GM12864 (cell line): Measurements from ENCODE around the gene ADGRA1.

Source experiments
- DNase-seq: peaks from one replicate; pipeline ENCODE4 v3.0.0-alpha.2; 2011; ENCODE audit warnings: low read depth
- H3K4me3 ChIP-seq: 2 replicates; pipeline ENCODE4 v1.5.1; 2011; ENCODE audit warnings: mild to moderate bottlenecking, low read depth, low read length, control low read depth
- TF ChIP-seq, protein P1 (sequence below): IDR thresholded peaks from 2 replicates; pipeline ENCODE4 v1.5.1; 2011; ENCODE audit warnings: low read depth, mild to moderate bottlenecking, moderate library complexity, low read length, control low read depth, inconsistent platforms; ENCODE audit errors: missing control alignments

ADGRA1 gene

DNA sequence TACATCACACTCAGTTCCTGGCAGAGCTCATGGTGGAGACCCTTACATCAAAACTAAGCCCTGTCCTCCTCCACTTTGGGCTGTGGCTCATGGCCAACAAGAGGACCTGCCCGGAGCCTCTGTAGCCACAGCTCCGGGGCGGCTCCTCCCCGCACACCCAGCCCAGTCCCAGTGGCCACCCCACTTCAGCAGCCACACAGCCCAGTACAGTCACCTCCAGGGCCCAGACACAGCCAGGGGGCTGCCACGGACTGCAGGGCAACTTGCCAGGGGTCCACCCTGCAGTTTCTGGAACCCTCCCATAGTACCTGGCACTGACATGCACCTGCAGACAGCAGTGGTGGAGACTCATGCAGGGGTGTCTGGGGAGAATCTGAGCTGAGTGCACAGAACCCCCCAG is 11.8 kb downstream of the ADGRA1 start:
- TF ChIP-seq, protein P1, sequence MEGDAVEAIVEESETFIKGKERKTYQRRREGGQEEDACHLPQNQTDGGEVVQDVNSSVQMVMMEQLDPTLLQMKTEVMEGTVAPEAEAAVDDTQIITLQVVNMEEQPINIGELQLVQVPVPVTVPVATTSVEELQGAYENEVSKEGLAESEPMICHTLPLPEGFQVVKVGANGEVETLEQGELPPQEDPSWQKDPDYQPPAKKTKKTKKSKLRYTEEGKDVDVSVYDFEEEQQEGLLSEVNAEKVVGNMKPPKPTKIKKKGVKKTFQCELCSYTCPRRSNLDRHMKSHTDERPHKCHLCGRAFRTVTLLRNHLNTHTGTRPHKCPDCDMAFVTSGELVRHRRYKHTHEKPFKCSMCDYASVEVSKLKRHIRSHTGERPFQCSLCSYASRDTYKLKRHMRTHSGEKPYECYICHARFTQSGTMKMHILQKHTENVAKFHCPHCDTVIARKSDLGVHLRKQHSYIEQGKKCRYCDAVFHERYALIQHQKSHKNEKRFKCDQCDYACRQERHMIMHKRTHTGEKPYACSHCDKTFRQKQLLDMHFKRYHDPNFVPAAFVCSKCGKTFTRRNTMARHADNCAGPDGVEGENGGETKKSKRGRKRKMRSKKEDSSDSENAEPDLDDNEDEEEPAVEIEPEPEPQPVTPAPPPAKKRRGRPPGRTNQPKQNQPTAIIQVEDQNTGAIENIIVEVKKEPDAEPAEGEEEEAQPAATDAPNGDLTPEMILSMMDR: no peak
- no peak for DNase-seq
- H3K4me3 ChIP-seq: no peak overlapping the region

- TF ChIP-seq, protein P1: no peak
Measured at GRCh38 chr10:133100186-133100585, 12.5 kb downstream of the ADGRA1 start.

DNA sequence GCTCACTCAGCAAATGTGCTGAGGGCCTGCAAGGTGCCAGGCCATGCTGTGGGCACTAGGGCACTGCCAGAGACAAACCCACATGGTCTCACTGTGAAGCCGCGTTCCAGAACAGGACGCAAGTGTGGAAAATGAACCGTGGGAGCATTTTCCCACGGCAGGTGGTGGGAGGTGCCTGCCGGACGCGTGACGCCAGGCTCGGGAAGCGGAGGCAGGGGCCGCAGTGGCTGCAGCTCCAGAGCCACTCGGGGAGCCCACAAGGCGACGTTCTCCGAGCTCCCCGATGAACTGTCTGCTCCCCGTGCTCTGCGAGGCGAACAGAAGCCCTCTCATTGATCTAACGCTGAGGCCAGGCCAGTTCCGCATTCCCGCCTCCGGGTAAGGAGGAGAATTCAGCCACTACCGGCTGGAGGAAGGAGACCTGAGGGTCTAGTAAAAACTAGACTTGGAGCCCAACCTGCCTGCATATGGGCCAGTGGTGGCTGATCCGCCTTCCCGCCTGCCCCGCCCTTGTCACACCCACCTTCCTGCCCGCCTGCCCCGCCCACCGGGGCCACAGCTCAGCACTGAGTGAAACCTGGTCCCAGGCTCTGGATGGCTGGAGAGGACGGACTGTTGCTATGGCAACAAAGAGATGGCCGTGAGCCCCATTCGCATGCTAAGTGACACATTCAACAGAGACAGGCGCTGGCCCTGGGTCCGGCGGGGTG is 13.1 kb downstream of the ADGRA1 start:
- TF ChIP-seq, protein P1: no peak
- DNase-seq: no peak
- no peak overlapping the region for H3K4me3 ChIP-seq

More at GRCh38 chr10:133100186-133100585, 12.5 kb downstream of the ADGRA1 start:
- DNase-seq: no peak
- no peak overlapping the region for H3K4me3 ChIP-seq

DNA sequence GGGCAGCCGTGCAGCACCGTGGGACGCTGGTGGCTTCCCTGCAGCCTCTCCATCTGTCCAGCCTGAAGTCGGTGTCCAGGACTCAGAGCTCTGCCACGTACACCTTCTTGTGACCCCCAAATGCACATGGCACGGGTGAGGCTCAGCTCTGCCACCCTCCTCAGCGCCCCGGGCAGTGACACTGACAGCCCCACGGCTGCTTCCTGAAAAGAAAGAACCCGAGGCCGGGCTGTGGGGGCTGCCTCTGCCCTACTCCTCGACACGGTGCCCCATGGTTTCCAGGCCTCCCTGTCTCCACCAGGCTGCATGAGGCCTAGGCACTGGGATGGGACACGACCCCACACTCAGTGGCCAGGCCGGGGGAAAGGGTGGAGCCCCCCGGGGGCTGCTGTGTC is 13.7 kb downstream of the ADGRA1 start:
- TF ChIP-seq, protein P1: no peak
- no peak overlapping the region for H3K4me3 ChIP-seq
- no peak for DNase-seq

DNA sequence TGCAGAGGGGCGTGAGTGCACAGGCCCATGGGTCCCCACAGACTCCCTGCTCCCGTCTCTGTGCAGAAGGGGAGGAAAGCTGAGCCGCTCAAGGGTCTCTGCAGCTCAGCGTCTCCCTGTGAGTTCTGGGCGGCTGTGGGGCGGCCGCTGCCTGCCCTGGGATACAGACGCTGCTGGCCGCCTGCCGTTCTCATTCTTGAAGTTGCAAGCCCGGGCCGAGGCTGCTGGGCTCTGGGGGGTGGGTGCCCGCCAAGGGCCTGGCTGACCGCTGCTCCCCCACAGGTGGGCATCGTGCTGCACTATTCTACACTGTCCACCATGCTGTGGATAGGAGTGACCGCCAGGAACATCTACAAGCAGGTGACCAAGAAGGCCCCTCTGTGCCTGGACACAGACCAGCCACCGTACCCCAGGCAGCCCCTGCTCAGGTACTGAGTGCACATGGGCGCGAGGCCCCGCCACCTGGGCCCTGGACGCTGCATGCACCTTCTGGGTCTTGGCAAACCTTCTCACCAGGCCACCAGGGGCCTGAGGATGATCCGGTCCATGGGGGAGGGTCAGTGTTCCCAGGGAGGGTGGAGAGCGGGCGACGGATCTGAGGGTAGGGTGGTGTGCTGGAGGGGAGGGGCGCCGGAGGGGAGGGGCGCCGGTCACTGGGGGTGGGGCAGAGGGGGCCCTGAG is 14.8 kb downstream of the ADGRA1 start:
- no peak overlapping the region for H3K4me3 ChIP-seq
- TF ChIP-seq, protein P1: no peak
- no peak for DNase-seq

DNA sequence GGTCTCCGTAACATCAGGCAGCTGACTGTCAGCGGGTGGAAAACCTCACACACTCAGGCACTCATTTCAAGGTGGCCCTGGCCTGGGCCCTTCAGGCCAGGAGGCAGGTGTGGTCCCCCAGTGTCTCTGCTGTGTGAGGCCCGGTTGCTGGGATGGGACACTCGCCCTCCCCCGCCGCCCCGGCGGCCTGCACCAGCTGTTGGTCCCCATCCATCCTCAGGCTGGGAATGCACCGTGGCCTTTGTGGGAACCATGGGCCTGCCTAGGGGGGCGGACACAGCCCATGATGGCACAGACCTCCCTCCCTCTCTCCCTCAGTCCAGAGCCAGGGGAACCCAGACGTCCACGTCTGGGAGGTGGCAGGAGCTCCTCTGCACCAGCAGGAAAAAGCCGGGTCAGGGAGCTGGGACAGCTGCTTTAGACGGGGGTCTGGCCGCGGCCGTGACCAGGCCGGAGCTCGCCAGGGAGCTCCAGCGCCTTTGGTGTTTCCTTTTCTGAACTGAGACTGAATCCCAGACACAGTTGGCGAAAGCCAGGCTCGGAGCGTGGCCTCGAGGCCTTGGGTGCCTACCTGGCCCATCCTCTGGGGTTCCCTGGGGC is 15.7 kb downstream of the ADGRA1 start:
- H3K4me3 ChIP-seq: no peak overlapping the region
- no peak for DNase-seq
- TF ChIP-seq, protein P1: no peak
